ENCODE data around the gene PDE9A.

DNA sequence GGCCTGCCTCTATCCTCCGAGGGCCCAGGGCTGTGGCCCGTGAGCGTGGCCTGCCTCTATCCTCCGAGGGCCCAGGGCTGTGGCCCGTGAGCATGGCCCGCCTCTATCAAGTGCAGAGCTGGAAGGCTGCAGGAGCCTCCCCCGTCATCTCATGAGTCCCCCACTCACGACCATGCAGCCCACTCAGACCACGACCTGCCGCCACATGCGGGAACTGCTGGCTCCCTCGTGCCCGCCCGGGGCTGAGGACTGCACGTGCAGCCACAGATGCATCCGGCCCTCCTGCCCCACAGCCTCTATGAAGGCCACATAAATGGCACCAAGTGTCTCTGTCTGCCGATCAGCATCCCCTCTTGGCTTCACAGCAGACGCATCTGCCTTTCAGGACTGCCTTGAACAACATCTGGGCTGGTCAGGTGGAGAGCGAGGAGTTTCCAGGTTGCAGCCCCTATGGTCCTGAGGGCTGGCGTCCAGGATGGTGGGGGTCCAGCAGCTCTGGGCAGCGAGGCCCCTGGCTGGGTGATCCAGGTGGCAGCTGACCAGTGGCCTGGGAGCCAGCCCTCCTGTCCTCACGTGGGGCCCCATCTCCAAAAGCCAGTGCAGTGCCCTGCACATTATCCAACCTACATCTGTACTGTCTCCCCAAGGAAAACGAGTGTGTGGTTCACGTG, 103.3 kb downstream of the PDE9A start:
- TF ChIP-seq CTCF (IDR thresholded peaks at IDR 0.05; ENCODE audit: borderline replicate concordance, extremely low read depth, low read length, poor library complexity, severe bottlenecking): no peak
- no peak for TF ChIP-seq EZH2 (IDR thresholded peaks at IDR 0.05; ENCODE audit: borderline replicate concordance, low read depth, low read length, severe bottlenecking)

Measured in DND-41 (cell line).